Measurements from ENCODE around the gene SAMD13. TPM values are rescaled to one million over a fixed set of nuclear protein-coding genes. Genes with fewer than 3 reads are reported as not detected.

SAMD13 gene
- total and polyA plus RNA-seq, 2 of the 8 experiments (the other 6 are each of a cell fraction or from before 2014, with no cell fraction given), result 0.86 to 2.3 TPM

DNA sequence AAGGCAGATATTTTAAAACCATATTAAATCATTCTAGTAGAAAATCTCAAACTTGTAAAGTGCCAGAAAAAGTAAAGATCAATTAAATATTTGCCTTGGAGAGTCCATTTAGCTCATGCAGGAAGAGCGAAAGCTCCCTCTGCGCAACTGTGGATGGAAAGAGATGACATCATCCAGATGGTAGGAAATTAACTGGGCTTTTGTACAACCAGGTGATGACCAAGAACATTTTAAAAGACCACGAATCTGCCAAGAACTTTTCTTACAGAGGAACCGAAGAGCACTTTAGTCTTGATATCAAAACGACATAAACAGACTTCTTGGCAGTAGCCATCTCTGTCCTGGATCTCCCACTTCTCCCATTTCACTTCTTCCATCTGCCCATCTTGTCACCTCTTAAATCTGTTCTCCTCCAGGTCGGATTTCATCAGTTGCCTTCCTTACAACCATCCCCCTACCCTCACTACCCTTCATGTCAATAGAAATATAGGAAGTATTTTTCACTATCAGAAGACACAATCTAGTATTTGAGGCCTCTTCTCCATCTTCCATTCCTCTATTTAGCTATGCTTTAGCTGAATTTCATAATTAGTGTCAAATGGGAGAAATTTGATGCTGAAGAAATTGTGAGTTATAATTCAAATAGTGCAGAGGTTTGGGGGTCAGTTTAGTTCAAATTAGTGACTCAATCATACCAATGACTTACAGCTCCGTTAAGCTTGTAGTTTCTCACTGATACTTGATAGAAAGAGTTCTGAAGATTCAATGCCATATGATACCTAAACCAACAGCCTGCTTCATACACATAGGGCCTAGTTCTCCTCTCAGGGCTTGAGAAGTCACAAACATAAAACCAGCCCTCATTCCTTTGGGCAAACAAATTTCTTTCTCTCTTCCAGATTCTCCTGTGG lies 74.7 kb downstream of the SAMD13 start:
- H2AK5ac ChIP-seq (ENCODE audit: low read depth, low read length), result no peak overlapping the region
- no peak overlapping the region for H3K23ac ChIP-seq (ENCODE audit: insufficient read length)
- no peak overlapping the region for H4K8ac ChIP-seq (ENCODE audit: extremely low read depth, insufficient read depth, low read length)
- H3K9me3 ChIP-seq (ENCODE audit: insufficient read depth in 2 of 2, low read depth in 1 of 2, low read length in 1 of 2), result no peaks in the 10 kb centered on the region
- no peak overlapping the region for H3K27ac ChIP-seq (ENCODE audit: low read depth, low read length)
- H4K91ac ChIP-seq (replicated peaks; ENCODE audit: insufficient read length, low read length), result no peak overlapping the region
- H3K23me2 ChIP-seq (ENCODE audit: low read depth, low read length), result no peaks in the 10 kb centered on the region
- no peak overlapping the region for H3K4me2 ChIP-seq (ENCODE audit: insufficient read depth in 1 of 2, low read depth in 2 of 2, low read length in 2 of 2)
- H3K4ac ChIP-seq (replicated peaks; ENCODE audit: insufficient read length, low read depth, low read length), result no peak overlapping the region
- no peak overlapping the region for H3K18ac ChIP-seq (ENCODE audit: extremely low read depth, low read length)
- ChIA-PET CTCF (ENCODE audit: partially characterized antibody) (interaction anchor here (0.6 to 1.9 kb wide), 3 partner anchors 10 to 1918 kb away, joined by 3 to 5 read pairs (median 3); no protein-coding TSS in a partner anchor), POLR2A (ENCODE audit: partially characterized antibody) (no interaction called here)
- no peak for FAIRE-seq
- H3K14ac ChIP-seq (ENCODE audit: insufficient read length), result no peak overlapping the region
- H2BK20ac ChIP-seq (ENCODE audit: low read length), result no peak overlapping the region
- 90% methylated on average over 7 of the region's 7 CpGs; no CpG with 5 or more reads in 1 of the 2 experiments for WGBS, 2 experiments (ENCODE audit: extremely low coverage in 1 of 2, insufficient coverage in 1 of 2, insufficient read length in 1 of 2, insufficient replicate concordance in 2 of 2, low coverage in 1 of 2, low lambda C conversion rate in 2 of 2, missing lambda C conversion rate in 1 of 2)
- no peak overlapping the region for H2BK12ac ChIP-seq (ENCODE audit: low read depth, low read length)
- H4K20me1 ChIP-seq (replicated peaks in 1 of 2; ENCODE audit: control insufficient read depth in 1 of 2, insufficient read depth in 2 of 2, low read length in 2 of 2), result no peaks in the 10 kb centered on the region
- H3K9ac ChIP-seq (replicated peaks in 1 of 4; ENCODE audit: extremely low read depth in 1 of 4, low read depth in 3 of 4, low read length in 3 of 4), result no peak overlapping the region
- H3K27me3 ChIP-seq (replicated peaks in 1 of 4; ENCODE audit: control insufficient read depth in 3 of 4, extremely low read depth in 1 of 4, insufficient read depth in 3 of 4, low read length in 3 of 4), result no peaks in the 10 kb centered on the region
- no peaks in the 10 kb centered on the region for H3K79me1 ChIP-seq (ENCODE audit: low read depth, low read length)
- H2BK15ac ChIP-seq (ENCODE audit: low read length), result no peak overlapping the region
- H2BK120ac ChIP-seq (replicated peaks; ENCODE audit: low read depth, low read length), result no peak overlapping the region
- H3K79me2 ChIP-seq (ENCODE audit: control insufficient read depth in 1 of 2, insufficient read depth in 2 of 2, low read length in 2 of 2), result no peaks in the 10 kb centered on the region
- H3K36me3 ChIP-seq (ENCODE audit: control insufficient read depth in 2 of 4, insufficient read depth in 4 of 4, low read length in 3 of 4), result no peaks in the 10 kb centered on the region; a peak in 1 of 8 replicates
- H2AFZ ChIP-seq (ENCODE audit: low read length), result no peak overlapping the region
- peaks cover 0 to 2% (median 0%) of the 10 kb centered on the region in 4 experiments; a peak in 2 of 7 replicates for H3K4me1 ChIP-seq (replicated peaks in 1 of 4; ENCODE audit: control insufficient read depth in 3 of 4, insufficient read depth in 4 of 4, low read length in 3 of 4)
- H4K5ac ChIP-seq (ENCODE audit: insufficient read length, low read depth, low read length), result no peak overlapping the region
- H2BK5ac ChIP-seq (ENCODE audit: low read depth, low read length), result no peak overlapping the region
- no peak for DNase-seq (ENCODE audit: low read depth in 1 of 2, low spot score in 2 of 2)
- no peak overlapping the region for H3K4me3 ChIP-seq (ENCODE audit: extremely low read depth in 1 of 4, insufficient read depth in 2 of 4, low read depth in 3 of 4, low read length in 4 of 4)
- no peak overlapping the region for H3K56ac ChIP-seq (replicated peaks; ENCODE audit: insufficient read length, low read depth, low read length)
- no peak for TF ChIP-seq MAFK (IDR thresholded peaks at IDR 0.05; ENCODE audit: low read depth, low read length)
- TF ChIP-seq CHD1 (IDR thresholded peaks at IDR 0.05; ENCODE audit: low read depth, low read length), result no peak
